RWPE1 (cell line): Measurements from ENCODE around the gene HOXB6.
A peak's percentile ranks its signal among the peaks of the same experiment; 100 is the strongest.

Source experiments
- CTCF ChIA-PET: fragments of 350-600 bp; sonication (Branson Sonifier 250); formaldehyde crosslinking; extraction: SDS; loops from one replicate; lab custom pipeline; 2021; lab: Yijun Ruan, JAX
- POLR2A ChIA-PET: fragments of 400-600 bp; formaldehyde crosslinking; extraction: SDS; loops from one replicate; lab custom pipeline; 2020; ENCODE audit warnings: antibody characterized with exemption; ENCODE audit not compliant: low non-redundant PET; lab: Yijun Ruan, JAX
- DNase-seq: peaks from one replicate; pipeline ENCODE4 v3.0.0; 2012; ENCODE audit warnings: low spot score
- H3K27ac ChIP-seq: fragments of 450-650 bp; 2 replicates; pipeline ENCODE4 v1.5.1; 2017
- CTCF ChIP-seq: fragments of 450-650 bp; conservative IDR thresholded peaks from 2 replicates; pipeline ENCODE4 v1.5.1; 2017; ENCODE audit warnings: low read depth, mild to moderate bottlenecking

HOXB6 gene

DNA sequence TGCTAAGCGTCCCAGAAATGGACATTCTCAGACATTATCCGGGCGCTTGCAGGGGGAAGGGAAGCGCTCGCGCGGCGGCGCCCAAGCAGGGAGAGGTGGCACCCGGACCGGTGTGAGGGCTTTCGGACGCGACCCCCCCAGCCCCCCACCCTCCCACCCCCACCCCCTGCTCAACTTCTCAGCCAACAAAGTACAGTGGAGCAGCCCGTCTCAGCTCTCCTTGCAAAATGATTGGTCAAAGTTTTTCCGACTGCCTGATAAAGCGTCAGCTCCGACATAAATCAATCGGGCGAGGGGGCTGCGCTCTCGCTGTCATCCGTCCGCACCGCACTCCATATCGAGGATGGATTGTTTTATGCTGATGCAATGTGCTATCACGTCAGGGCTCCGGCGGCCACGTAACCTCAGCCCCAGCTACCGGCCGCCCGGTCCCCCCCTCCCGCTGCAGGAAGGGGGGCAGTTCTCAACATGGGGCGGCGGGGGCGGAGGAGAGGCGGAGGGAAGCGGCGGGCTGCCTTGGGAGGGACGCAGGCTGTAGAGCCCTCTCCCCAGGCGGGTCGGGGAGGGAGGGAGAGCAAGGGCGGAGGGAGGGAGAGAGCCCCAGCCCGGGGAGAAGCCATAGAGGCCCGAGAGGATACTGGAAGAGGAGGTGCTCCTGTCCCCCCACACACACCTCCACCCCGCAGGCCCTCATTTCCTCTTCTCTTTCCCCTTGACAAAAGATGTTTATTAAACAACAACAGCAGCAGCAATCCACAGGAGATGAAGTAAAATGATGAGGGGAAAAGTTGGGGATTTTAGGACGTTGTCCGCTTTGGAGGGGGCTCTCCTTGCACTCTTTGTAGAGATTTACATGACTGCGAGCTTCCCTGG lies 21.7 kb upstream of the HOXB6 start, which contains the start of gene HOXB9:
HOXB9 (minus strand) TSS at position 114 of the 873 bp plus-strand sequence; CDS start at position 25, 89 bp downstream.
- ChIA-PET CTCF (interaction anchor here (0.5 to 1.2 kb wide), 4 partner anchors 10 to 43 kb away, joined by 3 to 6 read pairs (median 4); no protein-coding TSS in a partner anchor), POLR2A (no interaction called here)
- TF ChIP-seq CTCF: no peak
- DNase-seq: no peak
- peak within 1 kb of the TSS; percentile 3; the same call in 1 of the 2 replicates for H3K27ac ChIP-seq

- TF ChIP-seq CTCF: no peak
- peak overlapping the region; percentile 3; the same call in 1 of the 2 replicates for H3K27ac ChIP-seq
- ChIA-PET CTCF (interaction anchor here (0.6 to 1.2 kb wide), 5 partner anchors 11 to 608 kb away, joined by 3 to 6 read pairs (median 4); no protein-coding TSS in a partner anchor), POLR2A (interaction anchor here (0.5 kb wide), 1 partner anchor 474 kb away, joined by 3 read pairs; no protein-coding TSS in a partner anchor)
- peak; percentile 69 for DNase-seq
These were observed 20.9 kb upstream of the HOXB6 start for GRCh38 chr17:48625495-48626244.

DNA sequence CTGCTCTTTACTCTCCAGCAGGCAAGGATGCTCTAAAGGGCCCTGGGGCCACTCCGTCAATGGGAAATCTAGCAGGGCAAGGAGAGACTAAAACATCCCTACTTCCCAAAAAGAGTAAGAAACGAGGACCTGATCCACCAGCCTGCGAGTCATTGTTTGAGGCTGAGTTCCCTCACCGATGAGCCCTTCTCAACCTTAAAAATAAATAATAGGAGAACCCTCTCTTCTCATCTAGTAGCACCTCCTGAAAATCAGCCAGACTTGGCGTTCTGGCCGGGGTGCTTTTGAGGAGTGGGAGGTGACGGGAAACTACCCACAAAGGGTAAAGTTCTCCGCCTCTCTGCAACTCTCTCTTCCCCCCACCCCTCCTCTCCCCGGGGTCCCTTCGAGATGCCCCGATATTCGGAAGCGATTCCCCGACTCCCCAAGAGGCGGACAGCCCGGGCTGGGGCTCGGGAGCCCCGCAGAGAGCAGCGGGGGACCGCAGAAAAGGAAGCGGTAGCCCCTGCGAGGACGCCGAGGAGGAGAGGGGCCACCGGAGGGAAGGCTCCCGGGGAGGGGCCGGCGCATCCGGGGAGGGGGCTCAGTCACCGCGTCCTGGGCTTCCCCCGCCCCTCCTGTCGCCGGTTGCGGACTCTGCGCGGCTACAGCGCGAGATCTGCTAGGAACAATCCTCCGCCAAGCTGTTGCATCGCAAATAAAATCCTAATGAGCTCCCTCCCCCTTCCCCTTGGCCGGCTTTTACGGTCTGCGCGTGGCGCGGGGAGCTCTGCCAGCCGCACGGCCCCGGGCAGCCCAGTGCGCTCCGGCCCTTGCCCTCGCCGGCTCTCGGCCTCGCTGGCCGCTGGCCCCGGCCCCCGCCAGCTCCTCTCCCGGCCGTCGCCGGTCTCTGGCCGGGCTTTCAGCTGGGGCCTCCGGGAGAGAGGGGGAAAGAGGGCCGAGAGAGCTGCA lies 20.0 kb upstream of the HOXB6 start:
- H3K27ac ChIP-seq: no peak overlapping the region; the same call in 1 of the 2 replicates
- DNase-seq: no peak
- ChIA-PET POLR2A (interaction anchor here (0.5 to 0.6 kb wide), 2 partner anchors 12 to 473 kb away, joined by 3 read pairs; no protein-coding TSS in a partner anchor), CTCF (interaction anchor here (0.6 to 1.2 kb wide), 5 partner anchors 12 to 1377 kb away, joined by 3 to 6 read pairs (median 4); no protein-coding TSS in a partner anchor)
- no peak for TF ChIP-seq CTCF

DNA sequence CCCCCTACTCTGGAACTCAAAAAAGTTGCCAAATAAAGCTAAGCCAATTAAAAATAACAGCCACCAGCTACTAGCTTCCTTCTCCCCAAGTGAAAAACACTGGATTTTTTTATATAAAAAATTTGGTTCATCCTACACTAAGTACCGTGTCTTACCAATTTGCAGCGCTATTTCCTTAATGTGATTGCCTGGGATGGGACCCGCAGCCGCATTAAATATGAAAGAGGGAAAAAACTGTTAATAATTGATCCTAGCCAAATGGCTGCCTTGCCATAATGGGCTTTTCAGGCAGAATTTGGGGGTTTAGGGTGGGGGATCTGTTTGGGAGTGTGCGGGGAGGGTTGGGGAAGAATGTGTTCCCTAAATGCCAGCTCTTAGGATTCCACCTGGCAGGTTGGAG lies 19.3 kb upstream of the HOXB6 start:
- no peak overlapping the region for H3K27ac ChIP-seq
- POLR2A ChIA-PET: no interaction called here
- no peak for TF ChIP-seq CTCF
- CTCF ChIA-PET: no interaction called here
- no peak for DNase-seq

- CTCF ChIA-PET: no interaction called here
- DNase-seq: no peak
- no peak for TF ChIP-seq CTCF
- POLR2A ChIA-PET: no interaction called here
- no peak overlapping the region for H3K27ac ChIP-seq
These were observed 18.8 kb upstream of the HOXB6 start for GRCh38 chr17:48623583-48623982.
